Midbrain (tissue), 1 donor: ENCODE data around the gene MMP27.

Experiments used
- DNase-seq: peaks from one replicate; lab custom pipeline; 2025; lab: John Stamatoyannopoulos, UW

The MMP27 gene

GRCh38 chr11:102703826-102704493, 1.6 kb downstream of the MMP27 start:
- DNase-seq, result no peak

- no peak for DNase-seq
These were observed 10.4 kb downstream of the MMP27 start for GRCh38 chr11:102695201-102695600.

GRCh38 chr11:102685754-102686153, 19.8 kb downstream of the MMP27 start:
- no peak for DNase-seq

DNA sequence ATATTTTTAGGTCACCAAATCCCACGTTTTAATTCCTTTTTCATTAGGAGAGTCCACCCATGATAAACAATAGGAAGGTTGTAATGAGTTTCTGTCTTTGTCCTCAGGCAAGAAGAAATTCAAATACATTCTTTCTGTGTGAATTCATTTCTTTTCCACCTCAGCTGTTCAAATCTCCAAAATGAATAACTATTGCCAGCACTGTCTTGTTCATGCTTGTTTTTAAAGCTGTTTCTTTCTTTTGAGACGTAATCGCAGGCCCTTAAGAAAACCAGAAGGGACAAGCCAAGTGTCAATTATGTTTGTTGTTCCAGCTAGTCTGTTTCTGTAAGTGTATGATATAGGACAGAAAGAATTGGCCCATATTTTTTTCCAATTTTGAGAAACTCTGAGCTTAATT, 20.2 kb downstream of the MMP27 start:
- no peak for DNase-seq

DNA sequence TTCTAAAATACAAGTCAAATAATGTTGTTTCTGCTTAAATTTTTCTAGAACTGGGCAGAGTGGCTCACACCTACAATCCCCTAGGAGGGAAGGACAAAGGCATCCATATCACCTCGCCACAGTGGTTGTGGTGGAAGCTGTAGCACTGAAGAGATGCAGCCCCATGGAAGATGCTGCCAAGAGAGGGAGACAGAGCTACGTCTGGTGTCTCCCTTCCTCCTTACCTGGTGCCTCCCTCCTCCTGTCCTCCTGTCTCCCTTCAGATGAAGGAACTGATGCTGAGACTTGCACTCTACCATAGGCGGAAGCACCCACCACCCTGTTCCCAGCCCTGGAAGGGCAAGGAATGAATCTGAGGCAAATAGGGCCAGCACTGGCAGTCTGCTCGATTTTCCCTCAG, 22.3 kb downstream of the MMP27 start:
- no peak for DNase-seq

DNA sequence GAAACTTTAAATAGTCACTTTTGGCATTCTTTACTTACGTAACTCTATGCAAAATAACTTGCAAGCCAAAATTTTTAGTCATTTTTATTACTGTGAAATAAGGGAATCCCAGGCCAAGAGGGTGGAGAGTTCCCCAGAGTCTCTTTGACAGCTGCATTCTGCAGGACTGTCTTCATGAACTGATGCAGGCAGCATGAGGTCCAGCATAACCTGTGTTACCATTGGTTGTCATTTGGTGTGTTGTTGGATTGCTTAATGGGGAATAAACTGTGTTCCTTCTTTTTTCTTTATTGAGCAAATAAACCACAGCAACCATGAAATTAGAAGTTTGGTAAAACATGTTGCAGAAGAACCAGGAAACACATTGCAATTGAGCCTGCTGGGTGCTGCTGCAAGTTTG, 24.6 kb downstream of the MMP27 start:
- DNase-seq, result no peak

DNA sequence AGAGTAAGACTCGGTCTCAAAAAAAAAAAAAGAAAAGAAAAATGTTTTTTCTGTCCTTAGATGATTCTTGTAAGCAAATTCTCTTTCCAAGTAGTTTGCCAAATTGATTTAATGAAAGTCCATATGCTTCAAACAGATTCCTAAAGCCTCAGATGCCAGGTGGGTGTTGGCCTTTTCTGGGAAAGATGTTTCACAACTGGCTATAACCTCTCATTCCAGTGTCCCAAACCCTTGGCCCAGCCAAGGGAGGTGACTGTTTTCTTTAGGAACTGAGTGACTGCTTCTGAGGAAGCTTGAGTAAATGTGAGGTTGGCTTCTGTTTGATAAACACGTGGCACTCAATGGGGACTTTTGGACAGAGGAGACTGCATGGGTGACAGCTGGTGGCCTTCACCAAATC, 27.5 kb downstream of the MMP27 start:
- no peak for DNase-seq

GRCh38 chr11:102676084-102676483, 29.5 kb downstream of the MMP27 start:
- DNase-seq, result no peak

GRCh38 chr11:102669664-102670063, 35.9 kb downstream of the MMP27 start:
- DNase-seq, result no peak

DNA sequence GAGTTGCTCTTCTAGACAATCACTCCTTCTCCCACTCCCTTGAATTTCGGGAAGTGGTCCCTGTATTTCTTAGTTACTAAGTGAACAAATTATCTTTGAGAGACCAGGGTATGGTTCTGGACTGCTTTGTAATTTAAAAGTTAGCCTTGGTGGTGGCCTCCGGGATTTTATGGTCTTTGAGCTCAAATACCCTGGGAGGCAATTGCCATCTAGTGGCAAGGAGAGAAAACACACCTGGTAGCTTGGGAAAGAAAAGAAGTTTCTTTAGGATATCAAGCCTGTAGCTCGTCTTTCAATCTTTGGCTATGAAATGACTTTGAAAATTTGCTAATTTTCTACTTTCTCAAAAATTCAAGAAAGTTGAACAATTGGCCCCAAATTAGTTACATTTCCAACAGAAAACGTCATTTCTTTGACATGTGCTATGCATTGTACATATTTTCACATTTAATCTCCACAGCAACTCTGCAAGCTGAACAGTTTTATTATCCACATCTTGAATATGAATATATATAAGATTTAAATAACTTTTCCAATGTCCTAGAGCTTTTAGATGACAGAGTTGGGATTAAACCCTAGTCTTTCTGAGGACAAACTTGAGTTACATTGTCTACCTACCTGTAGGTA, 39.1 kb downstream of the MMP27 start:
- DNase-seq, result peak; percentile 46

DNA sequence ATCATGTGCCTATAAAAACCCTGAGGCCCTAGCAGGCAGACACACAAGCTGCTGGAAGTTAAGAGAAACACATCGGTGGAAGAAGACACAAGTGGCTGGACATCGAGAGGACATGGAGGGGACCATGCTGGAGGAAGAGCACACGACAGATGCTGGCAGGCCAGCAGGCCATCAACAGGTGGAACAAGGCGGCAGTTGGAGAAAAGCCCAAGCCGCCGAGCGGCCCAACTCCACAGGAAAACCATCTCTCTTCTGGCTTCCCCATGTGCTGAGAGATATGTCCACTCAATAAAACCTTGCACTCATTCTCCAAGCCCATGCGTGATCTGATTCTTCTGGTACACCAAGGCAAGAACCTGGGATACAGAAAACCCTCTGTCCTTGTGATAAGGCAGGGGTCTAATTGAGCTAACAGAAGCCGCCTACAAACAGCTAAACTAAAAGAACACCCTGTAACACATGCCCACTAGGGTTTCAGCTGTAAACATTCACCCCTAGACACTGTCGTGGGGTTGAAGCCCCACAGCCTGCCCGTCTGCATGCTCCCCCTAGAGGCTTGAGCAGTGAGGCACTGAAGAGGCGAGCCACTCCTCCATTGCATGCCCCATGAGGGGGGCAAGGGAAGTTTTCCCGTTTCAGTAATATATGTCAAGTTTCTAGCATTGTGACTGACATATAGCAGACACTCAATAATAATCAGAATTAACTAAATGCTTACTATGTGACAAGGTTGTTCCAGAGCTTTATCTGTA, 41.4 kb downstream of the MMP27 start:
- no peak for DNase-seq

- no peak for DNase-seq
These were observed 43.0 kb downstream of the MMP27 start for GRCh38 chr11:102662607-102663006.

GRCh38 chr11:102661040-102661439, 44.5 kb downstream of the MMP27 start:
- no peak for DNase-seq

GRCh38 chr11:102656528-102656927, 49.0 kb downstream of the MMP27 start:
- DNase-seq, result no peak

DNA sequence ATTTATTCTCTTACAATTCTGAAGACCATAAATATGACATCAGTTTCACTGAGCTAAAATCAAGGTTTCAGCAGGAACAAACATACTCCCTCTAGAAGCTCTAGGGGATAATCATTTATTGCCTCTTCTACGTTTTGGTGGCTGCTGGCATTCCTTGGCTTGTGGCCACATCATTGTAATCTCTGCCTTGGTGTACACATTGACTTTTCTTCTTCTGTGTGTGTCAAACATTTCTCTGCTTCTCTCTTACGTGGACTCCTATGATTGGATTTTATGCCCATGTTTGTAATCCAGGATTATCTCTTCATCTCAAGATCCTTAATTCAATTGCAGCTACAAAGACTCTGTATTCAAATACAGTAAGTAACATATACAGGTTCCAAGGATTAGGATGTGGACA, 50.0 kb downstream of the MMP27 start:
- no peak for DNase-seq

GRCh38 chr11:102654761-102655160, 50.8 kb downstream of the MMP27 start:
- no peak for DNase-seq

DNA sequence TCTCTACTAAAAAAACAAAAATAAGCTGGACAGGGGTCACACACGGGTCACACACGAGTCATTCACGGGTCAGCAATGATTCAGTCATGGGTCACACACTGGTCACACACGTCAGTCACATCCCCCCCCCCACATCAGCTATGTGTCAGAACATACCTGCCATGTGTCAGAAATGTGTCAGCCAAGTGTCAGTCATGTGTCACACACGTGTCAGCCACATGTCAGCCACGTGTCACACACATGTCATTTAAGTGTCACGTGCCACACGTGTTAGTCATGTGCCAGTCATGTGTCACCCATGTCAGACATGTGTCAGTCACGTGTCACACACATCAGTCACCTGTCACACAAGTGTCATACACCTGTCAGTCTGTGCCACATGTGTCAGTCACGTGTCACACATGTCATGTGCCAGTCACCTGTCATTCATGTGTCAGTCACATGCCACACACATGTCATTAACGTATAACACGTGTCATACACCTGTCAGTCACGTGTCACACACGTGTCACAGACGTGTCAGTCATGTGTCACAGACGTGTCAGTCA, 51.8 kb downstream of the MMP27 start:
- DNase-seq, result no peak

- DNase-seq, result no peak
These were observed 58.1 kb downstream of the MMP27 start for GRCh38 chr11:102647430-102647829.

GRCh38 chr11:102643941-102644340, 61.6 kb downstream of the MMP27 start:
- no peak for DNase-seq
